ENCODE results near the gene CD46.

GRCh38 chr1:207750631-207751305, 1.1 kb upstream of the CD46 start:
- TF ChIP-seq, protein P1, sequence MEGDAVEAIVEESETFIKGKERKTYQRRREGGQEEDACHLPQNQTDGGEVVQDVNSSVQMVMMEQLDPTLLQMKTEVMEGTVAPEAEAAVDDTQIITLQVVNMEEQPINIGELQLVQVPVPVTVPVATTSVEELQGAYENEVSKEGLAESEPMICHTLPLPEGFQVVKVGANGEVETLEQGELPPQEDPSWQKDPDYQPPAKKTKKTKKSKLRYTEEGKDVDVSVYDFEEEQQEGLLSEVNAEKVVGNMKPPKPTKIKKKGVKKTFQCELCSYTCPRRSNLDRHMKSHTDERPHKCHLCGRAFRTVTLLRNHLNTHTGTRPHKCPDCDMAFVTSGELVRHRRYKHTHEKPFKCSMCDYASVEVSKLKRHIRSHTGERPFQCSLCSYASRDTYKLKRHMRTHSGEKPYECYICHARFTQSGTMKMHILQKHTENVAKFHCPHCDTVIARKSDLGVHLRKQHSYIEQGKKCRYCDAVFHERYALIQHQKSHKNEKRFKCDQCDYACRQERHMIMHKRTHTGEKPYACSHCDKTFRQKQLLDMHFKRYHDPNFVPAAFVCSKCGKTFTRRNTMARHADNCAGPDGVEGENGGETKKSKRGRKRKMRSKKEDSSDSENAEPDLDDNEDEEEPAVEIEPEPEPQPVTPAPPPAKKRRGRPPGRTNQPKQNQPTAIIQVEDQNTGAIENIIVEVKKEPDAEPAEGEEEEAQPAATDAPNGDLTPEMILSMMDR (IDR thresholded peaks at IDR 0.05; ENCODE audit: insufficient read depth, low read length, poor library complexity, severe bottlenecking): no peak
- no peak for TF ChIP-seq EZH2phosphoT487 (conservative IDR thresholded peaks at IDR 0.05; ENCODE audit: low read length)

Data from SU-DHL-6 (cell line).